ENCODE measurements around the gene TSPAN13.

TSPAN13 gene

GRCh38 chr7:16816824-16817223 is 63.3 kb downstream of the TSPAN13 start:
- no peak for DNase-seq

GRCh38 chr7:16817536-16817935 is 64.0 kb downstream of the TSPAN13 start:
- DNase-seq, result no peak

- no peak for DNase-seq
These were observed 65.2 kb downstream of the TSPAN13 start for GRCh38 chr7:16818732-16819131.

GRCh38 chr7:16822029-16822428 is 68.5 kb downstream of the TSPAN13 start:
- DNase-seq, result no peak

GRCh38 chr7:16826060-16826459 is 72.5 kb downstream of the TSPAN13 start:
- no peak for DNase-seq

GRCh38 chr7:16833373-16833772 is 79.8 kb downstream of the TSPAN13 start:
- DNase-seq, result no peak

All from effector CD8-positive, alpha-beta T cell (primary cell).